GM19351 (cell line): ENCODE results near the gene TOMM20L.
A peak's percentile ranks its signal among the peaks of the same experiment; 100 is the strongest.
"Not testable (repeated sequence)": the region's sequence is repeated elsewhere in the genome, so short reads cannot be mapped to it uniquely, and the experiment has no call there.

Experiments
- ATAC-seq: cut with Tn5 transposase; IDR thresholded peaks from one replicate; pipeline ENCODE4 v1.9.1; 2021; ENCODE audit warnings: mild to moderate bottlenecking, moderate library complexity; ENCODE audit not compliant: unreplicated experiment

TOMM20L gene

DNA sequence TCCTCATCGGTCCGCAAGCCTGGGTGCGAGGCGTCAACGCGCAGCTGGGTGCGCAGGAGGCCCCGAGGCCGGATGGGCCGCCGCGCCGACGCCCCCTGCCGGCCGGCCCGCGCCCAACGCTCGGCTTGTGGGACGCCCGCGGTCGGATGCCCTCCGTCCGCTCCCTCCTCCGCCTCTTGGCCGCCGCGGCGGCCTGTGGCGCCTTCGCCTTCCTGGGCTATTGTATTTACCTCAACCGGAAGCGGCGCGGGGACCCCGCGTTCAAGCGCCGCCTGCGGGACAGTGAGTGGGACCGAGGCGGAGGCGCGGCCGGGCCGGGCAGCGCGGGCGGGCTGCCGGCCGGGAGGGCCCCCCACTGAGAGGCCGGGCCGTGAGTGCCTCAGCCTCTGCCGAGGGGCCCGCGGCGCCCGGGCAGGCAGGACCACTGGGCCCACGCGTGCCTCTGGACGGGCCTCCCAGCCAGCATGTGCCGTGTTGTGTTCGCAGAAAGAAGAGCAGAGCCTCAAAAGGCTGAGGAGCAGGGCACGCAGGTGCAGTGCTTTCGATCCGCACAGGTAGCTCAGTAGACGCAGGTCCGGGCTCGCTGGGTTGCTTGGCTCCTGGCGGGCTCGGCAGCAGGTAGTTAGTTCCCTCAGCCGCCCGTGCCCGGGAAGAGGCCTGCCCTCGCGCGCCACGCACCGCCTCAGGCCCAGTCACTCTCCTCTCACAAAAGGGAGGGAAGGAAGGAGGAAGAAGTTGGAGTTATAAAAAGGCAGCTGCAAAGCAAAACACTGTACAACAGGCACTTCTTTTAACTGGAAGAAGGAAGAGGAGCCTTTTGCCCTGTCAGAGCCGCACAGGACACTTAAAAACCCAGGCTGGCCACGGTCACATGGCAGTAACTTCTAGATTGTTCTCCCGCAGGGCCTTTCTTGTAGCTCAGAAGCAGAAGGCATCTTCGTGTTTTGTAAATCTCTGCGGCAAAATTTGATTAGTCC lies at the start of gene TOMM20L:
Gene TOMM20L (plus strand): TSS at position 119 of the 977 bp plus-strand sequence. CDS start 28 bp downstream, at position 147.
- peak; percentile 94 for ATAC-seq

DNA sequence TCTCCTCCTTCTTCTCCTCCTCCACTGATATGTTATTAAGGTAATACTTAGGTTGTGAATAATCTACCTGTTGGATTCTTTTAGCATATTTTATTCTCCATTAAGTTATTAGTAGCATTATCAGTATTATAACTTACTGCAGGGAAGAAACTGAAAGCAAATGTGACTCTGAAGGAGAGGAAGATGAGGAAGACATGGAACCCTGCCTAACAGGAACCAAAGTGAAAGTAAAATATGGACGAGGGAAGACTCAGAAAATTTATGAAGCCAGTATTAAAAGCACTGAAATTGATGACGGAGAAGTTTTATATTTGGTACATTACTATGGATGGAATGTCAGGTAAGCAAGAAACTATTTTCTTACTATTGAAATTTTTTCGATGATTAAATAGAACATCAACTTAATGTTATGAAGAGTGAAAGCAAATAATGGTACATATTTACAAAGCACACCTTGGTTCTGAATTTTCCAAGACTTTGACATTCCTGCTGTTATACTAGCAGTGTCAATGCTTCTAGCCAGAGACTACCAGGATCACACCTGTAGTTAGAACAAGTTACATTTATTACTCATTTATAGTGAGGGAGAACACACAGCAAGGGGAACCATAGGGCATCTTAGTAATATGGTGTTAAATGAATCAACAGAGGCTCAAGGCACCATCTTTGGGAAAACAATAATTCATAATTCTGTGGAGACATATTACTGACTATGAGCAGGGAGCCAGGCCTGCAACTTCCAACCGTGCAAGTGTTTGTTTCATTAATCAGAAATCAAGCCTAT lies 42.0 kb upstream of the TOMM20L start:
- ATAC-seq = no peak

DNA sequence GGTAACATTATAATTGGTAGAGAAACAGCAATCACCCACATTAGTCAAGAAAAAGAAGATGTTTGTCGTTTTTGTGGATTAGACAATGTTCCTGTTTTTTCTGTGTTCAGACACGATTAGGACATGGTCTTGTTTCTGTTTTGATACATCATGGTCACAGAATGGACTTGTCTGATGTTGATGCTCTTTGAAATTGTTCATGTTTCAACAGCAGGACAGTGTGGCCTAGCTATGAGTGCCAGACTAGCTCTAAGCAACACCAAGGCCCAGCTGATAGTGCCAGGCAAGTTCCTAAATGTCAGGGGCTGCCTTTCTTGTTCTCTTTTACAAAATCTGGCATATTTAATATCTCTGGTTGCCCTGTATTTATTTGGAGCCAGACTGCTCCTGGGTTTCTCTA lies 40.9 kb upstream of the TOMM20L start:
- ATAC-seq = no peak

DNA sequence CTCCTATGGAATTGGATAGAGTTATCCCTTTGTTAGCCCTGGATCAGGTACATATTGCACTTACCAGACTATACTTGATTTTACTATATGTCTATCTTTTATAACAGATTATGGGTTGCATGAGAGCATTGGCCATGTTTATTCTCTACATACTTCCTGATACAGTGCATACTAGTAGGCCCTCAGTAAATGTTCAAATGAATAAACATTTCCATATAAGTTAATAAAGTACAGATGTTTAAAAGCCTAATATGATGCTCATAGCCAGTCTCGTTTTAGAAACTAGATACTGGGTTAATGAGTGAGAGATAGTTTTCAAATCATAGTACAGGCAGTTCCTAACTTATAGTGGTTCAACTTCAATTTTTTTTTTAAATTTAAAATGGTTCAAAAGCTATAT lies 39.5 kb upstream of the TOMM20L start:
- ATAC-seq = no peak

DNA sequence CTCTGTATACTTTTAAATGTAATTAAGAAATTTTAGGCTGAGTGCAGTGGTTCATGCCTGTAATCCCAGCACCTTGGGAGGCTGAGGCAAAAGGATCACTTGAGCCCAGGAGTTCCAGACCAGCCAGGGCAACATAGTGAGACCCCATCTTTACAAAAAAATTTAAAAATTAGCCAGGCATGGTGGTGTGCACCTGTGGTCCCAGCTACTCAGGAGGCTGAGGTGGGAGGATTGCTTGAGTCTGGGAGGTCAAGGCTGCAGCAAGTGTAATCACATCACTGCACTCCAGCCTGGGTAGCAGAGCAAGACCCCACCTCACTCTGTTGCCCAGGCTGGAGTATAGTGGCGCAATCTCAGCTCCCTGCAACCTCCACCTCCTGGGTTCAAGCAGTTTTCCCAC lies 33.5 kb upstream of the TOMM20L start:
- ATAC-seq = not testable (repeated sequence)

DNA sequence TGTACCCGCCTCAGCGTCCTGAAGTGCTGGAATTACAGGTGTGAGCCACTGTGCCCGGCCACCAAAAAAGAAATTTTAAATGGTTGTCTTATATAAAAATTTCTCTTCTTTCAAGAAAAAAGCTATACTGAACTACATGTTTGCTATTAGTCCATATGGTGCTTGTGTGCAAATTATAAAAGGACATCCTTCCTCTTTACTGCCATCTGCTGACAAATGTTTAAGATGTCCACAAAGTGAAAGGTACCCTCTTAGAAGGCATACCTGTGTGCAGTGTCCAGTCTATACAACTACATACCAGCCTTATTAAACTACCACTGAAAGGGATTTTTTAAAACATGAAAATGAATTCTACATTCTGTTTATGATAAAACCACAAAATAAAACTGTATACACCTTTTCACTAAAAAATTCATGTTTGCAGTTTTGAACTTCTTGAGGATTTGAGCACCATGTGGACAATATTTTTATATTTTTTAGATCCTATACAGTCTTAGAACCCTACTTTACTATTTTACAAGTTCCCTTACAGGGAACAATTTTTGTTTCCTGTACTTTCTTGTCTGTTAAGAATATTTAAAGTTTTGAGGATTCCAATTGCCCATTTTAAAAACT lies 32.8 kb upstream of the TOMM20L start:
- peak; percentile 69 for ATAC-seq

DNA sequence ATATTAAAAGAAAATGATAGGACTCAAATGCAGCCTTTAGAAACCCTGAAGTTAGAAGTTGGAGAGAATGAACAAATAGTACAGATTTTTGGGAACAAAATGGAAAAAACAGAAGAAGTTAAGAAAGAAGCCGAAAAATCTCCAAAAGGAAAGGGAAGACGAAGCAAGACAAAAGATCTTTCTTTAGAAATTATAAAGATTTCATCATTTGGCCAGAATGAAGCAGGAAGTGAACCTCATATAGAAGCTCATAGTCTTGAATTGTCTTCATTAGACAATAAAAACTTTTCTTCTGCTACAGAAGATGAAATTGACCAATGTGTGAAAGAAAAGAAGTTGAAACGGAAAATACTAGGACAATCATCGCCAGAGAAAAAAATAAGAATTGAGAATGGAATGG lies 31.4 kb upstream of the TOMM20L start:
- ATAC-seq = no peak

DNA sequence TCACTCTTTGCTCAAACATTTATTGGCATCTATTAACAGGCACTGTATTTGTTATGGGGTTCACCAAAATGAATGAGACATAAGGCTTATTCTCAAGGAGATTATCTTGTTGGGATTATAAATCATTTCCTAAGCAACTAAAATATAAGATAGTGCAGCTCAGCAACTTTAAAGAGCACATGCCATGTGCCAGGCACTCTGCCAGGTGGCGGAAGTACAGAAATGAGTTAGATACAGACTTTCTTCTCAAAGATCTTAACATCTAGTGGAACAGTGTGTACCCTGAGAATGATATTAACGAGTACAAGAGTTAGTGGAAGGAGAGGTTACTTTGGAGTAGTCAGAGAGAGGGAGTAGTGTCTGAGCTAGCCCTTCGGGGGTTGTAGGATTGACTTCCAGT lies 28.4 kb upstream of the TOMM20L start:
- no peak for ATAC-seq

DNA sequence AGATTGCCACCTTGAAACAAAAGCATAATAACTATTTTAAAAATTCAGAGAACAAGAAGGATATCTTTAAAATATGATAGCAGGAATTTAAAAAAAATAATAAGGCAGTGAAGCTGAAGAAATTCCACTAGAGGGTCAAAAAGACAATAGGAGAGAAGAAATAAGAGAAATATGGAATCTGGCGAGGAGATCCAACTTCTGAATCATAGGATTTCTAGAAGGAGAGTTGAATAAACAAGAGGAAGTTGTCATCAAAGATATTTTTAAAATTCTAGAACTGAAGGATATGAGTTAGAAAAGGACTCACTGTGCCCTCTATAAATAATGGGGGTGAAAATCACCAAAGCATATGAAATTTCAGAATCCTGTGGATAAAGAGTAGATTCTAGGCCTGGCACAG lies 26.8 kb upstream of the TOMM20L start:
- no peak for ATAC-seq

DNA sequence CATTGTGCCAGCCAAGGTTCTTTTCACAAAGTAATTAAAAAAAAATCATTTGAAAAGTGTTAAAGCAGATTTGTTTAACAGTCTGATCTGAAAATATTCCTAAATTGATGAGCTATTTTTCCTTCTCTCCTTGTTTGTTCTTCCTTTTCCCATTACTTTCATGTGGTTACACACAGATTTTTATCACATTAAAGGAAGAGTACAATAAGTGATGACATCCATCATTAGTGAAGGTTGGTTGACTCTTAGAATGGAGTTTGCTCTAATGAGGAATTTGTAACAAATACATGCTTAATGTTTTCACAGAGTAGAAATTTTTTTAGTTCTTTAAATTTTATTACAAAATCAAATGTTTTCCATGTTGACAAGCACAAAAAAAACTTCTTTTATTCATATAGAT lies 18.9 kb upstream of the TOMM20L start:
- no peak for ATAC-seq

DNA sequence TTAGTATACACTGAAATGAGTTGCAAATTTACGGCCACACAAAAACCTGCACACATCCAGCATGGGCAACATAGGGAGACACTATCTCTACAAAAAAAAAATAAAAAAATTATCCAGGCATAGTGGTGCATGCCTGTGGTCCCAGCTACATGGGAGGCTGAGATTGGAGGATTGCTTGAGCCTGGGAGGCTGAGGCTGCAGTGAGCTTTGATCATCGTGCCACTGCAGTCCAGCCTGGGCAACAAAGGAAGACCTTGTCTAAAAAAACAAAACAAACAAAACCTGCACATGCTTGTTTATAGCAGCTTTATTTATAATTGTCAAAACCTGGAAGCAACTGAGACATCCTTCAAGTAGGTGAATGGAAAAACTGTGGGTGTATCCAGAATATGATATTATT lies 4.9 kb upstream of the TOMM20L start:
- no peak for ATAC-seq

DNA sequence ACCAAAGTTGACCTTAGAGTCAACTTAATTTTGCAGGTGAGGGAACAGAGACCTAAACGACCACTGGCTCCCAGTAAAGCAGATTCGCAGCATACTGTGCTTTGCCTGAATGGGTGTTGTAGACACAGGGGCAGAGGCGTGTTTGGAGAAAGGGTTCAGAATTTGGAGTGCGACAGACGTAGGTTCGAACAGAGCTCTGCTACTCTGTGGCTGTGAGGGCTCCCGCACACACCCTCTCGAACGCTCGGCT lies 243 bp upstream of the TOMM20L start:
- ATAC-seq = no peak

DNA sequence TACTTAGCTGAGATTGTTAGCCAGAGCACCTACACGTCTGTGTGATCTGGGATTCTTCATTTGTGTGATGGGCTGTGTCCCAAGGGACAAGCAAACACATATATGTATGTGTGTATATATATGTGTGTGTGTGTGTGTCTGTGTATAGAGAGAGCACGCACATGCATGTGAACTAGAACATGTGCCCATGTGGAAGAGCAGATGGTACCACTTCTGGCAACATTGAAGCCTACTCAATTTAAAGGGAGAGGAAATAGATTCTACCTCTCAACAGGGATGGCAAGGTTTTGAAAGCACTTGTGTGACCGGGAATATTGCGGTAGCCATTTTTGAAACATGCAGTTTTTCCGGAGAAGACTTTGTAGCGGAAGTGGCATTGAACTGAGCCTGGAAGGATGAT lies 1.4 kb downstream of the TOMM20L start:
- no peak for ATAC-seq

DNA sequence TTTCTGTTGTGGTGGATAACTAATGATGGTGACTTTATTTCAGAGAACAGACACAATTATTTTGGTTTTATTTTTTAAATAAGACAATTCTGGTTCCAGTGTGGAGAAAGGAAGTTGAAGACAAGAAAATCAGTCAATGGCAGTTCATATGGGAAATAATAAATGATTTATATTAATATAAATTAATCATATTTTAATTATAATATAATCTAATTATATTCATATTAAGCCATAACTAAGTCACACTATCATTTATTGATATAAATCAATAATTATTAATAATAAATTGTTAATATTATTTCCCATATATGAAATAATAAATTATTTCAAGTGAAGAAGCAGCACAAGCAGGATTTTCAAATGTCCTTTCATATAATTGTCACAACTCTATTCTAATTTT lies 2.8 kb downstream of the TOMM20L start:
- no peak for ATAC-seq

DNA sequence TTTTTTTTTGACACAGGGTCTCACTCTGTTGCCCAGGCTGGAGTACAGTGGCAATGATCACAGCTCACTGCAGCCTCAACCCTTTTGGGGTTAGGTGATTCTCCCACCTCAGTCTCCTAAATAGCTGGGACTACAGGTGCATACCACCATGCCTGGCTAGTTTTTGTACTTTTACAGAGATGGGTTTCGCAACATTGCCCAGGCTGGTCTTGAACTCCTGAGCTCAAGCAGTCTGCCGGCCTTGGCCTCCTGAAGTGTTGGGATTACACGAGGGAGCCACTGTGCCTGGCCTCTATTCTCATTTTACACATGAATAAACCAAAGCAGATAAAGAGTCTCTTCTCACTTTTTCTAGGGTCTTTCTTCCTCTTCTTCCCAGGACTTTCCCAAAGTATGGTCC lies 3.2 kb downstream of the TOMM20L start:
- no peak for ATAC-seq

DNA sequence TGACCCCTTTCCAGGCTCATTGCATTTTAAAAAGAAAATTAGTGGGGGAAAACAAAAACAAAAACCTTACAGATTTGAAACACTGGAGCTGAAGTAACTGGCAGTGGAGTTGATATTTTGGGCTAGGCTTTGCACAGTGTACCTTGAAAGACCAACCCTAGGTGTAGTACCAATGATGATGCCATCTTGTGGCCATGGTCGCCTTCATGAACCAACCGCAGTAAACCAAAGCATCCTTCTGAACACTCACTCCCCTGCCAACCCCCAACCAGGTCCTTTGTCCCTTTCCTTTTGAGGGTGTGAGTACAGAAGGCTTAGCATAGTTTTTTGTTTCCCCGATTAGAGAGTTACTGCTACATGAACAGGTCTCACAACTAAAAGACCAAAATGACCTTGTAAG lies 5.9 kb downstream of the TOMM20L start:
- no peak for ATAC-seq

DNA sequence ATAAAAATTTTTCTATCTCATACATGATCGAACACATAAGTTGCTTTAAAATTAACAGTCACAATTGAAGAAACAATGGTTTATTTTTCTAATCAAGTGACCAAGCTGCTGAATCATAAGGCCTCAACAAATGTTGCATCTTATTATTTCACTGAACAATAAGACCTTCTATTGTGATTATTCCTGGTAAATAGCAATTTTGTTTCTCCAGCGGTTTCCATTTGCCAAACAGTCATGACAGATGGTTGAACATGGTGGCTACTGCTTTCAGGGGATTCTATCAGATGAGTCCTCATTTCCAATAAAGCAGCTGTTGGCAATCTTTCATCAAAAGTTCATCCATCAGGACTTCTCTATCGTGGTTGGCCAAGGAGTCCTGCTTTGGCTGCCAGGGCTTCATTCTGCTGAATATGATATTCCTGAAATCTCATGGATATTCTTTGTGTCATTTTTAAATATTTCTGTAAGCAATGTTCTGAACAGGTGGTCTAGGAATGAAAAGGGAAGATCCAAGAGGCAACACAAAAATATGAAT lies 13.0 kb downstream of the TOMM20L start:
- ATAC-seq = no peak

DNA sequence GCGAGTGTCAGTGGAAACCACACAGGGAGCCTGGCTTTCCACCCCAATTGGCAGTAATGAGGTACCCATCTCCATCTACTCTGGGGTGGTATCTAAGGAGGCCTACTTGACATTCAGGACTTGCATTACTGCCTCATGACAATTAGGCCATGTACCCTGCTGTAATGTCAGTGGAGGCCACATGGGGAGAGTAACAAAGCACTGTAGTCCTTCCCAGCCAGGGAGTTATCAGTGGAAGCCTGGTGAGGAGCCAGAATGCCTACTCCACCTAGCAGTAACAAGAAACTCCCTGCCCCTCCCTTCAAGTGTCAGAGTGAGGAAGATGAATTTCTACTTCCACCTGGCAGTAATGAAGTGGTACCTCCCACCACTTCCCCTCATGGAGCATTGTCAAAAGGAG lies 19.1 kb downstream of the TOMM20L start:
- ATAC-seq = no peak

DNA sequence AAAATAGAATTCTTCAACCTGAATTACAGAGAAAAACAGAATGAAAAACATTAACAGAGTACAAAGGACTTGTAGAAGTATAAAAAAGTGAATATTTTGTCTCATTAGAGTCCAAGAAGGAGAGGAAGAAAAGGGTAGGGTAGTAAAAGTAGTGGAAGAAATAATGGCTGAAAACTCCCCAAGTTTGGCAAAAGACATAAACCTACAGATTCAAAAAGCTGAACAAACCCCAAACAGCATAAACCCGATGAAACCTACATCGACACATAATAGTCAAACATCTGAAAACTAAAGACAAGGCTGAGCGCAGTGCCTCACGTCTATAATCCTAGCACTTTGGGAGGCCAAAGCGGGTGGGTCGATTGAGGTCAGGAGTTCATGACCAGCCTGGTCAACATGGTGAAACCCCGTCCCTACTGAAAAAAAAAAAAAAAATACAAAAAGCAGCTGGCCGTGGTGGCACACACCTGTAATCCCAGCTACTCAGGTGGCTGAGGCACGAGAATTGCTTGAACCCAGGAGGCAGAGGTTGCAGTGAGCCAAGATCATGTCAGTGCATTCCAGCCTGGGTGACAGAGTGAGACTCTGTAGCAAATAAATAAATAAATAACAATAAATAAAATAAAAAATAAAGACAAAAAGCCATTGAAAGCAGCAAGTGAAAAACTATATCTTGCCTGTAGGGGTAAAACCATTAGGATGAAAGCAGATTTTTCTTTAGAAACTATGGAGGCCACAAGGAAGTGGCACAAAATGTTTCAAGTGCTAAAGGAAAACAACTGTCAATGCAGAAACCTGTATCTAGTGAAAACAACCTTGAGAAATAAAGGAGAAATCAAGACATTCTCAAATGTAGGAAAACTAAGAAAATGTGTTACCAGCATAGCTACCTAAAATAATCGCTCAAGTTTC lies 20.2 kb downstream of the TOMM20L start:
- ATAC-seq = no peak

DNA sequence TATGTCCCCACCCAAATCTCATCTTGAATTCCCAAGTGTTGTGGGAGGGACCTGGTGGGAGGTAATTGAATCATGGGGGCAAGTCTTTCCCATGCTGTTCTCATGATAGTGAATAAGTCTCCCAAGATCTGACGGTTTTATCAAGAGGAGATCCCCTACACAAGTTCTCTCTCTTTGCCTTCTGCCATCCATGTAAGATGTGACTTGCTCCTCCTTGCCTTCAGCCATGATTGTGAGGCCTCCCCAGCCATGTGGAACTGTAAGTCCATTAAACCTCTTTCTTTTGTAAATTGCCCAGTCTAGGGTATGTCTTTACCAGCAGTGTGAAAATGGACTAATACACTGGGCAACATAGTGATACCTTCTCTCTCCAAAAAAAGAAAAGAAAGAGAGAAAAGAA lies 21.2 kb downstream of the TOMM20L start:
- ATAC-seq = not testable (repeated sequence)
